A673 (cell line): Measurements from ENCODE around the gene FAM13A. TPM values are rescaled to one million over a fixed set of nuclear protein-coding genes. Genes with fewer than 3 reads are reported as not detected.

ENCODE experiments used
- BruUV-seq: library from RNA; stranded (reverse); fragments of 400-500 nt; replicated peaks from 2 replicates; lab custom pipeline; 2021; lab: Mats Ljungman, UMichigan
- CTCF ChIA-PET: fragments of 300-600 bp; sonication (Branson Sonifier 250); formaldehyde crosslinking; loops from one replicate; lab custom pipeline; 2022; ENCODE audit warnings: antibody characterized with exemption; lab: Charles Lee
- POLR2A ChIA-PET: fragments of 300-600 bp; sonication (Branson Sonifier 250); formaldehyde crosslinking; loops from one replicate; lab custom pipeline; 2022; ENCODE audit warnings: antibody characterized with exemption; ENCODE audit not compliant: low non-redundant PET; lab: Charles Lee
- DNase-seq: peaks from one replicate; pipeline ENCODE4 v3.0.0-alpha.2; 2015; ENCODE audit warnings: low spot score
- H3K27ac ChIP-seq: fragments of 200-600 bp; sonication (generic); 2 replicates; pipeline ENCODE4 v1.5.1; 2016; ENCODE audit warnings: mixed run types, low read depth, mild to moderate bottlenecking, mixed read lengths, antibody characterized with exemption, low read length; ENCODE audit not compliant: poor library complexity, severe bottlenecking
- H3K27me3 ChIP-seq: fragments of 200-600 bp; sonication (generic); replicated peaks from 2 replicates; pipeline ENCODE4 v1.6.1; 2017; ENCODE audit warnings: mixed run types, low read depth, mild to moderate bottlenecking, mixed read lengths, antibody characterized with exemption, low read length; ENCODE audit not compliant: insufficient read depth, poor library complexity
- H3K36me3 ChIP-seq: fragments of 200-600 bp; sonication (generic); 2 replicates; pipeline ENCODE4 v1.6.1; 2016; ENCODE audit warnings: mixed run types, mild to moderate bottlenecking, mixed read lengths, antibody characterized with exemption, low read length; ENCODE audit not compliant: insufficient read depth, poor library complexity, severe bottlenecking
- H3K4me1 ChIP-seq: fragments of 200-600 bp; sonication (generic); 2 replicates; pipeline ENCODE4 v1.6.1; 2017; ENCODE audit warnings: mixed run types, mild to moderate bottlenecking, mixed read lengths, antibody characterized with exemption, low read length; ENCODE audit not compliant: insufficient read depth, poor library complexity, severe bottlenecking
- H3K4me3 ChIP-seq: fragments of 200-600 bp; sonication (generic); 2 replicates; pipeline ENCODE4 v1.5.1; 2016; ENCODE audit warnings: low read depth, mixed run types, mild to moderate bottlenecking, mixed read lengths, low read length; ENCODE audit not compliant: poor library complexity, severe bottlenecking
- H3K9me3 ChIP-seq: fragments of 200-600 bp; sonication (generic); 2 replicates; pipeline ENCODE4 v1.6.1; 2016; ENCODE audit warnings: mixed run types, low read depth, mild to moderate bottlenecking, mixed read lengths, antibody characterized with exemption, low read length; ENCODE audit not compliant: poor library complexity, severe bottlenecking
- EZH2 ChIP-seq: fragments of 200-600 bp; sonication (generic); IDR thresholded peaks from 2 replicates; pipeline ENCODE4 v1.6.1; 2017; ENCODE audit warnings: borderline replicate concordance, low read depth, mild to moderate bottlenecking, mixed read lengths, antibody characterized with exemption, low read length; ENCODE audit not compliant: poor library complexity, severe bottlenecking
- intact Hi-C: fragments of 100-400 bp; cut with micrococcal nuclease; formaldehyde crosslinking; loops from one replicate; pipeline ENCODE4 v1.10.0; 2022; ENCODE audit not compliant: unreplicated experiment
- total RNA-seq: library from RNA; stranded (reverse); gene quantifications from 2 replicates; pipeline ENCODE4 v1.2.3, GENCODE V29; 2021
- TF ChIP-seq, protein P1 (sequence below): fragments of 300-800, 200-600 bp; sonication (generic); conservative IDR thresholded peaks from 2 replicates; pipeline ENCODE4 v1.5.1; 2017; ENCODE audit warnings: low read depth, mild to moderate bottlenecking, antibody characterized with exemption, low read length, moderate library complexity, mixed read lengths

The FAM13A gene
- total RNA-seq, 1 experiment from 2014 or later = 15.5 TPM

DNA sequence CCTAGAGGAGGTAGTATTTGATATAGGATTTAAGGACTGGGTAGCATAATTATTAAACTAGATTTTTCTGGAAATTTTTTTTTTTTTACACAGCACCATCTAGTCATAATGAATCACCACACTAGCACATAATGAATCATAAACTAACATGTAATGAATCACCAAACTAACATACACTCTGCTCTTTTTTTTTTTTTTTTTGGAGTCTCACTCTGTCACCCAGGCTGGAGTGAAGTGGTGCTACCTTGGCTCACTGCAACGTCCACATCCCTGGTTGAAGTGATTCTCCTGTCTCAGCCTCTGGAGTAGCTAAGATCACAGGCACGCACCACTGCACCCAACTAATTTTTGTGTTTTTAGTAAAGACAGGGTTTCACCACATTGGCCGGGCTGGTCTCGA, 92.5 kb downstream of the FAM13A start:
- H3K9me3 ChIP-seq = no peaks in the 10 kb centered on the region
- H3K36me3 ChIP-seq = no peaks in the 10 kb centered on the region
- TF ChIP-seq, protein P1, sequence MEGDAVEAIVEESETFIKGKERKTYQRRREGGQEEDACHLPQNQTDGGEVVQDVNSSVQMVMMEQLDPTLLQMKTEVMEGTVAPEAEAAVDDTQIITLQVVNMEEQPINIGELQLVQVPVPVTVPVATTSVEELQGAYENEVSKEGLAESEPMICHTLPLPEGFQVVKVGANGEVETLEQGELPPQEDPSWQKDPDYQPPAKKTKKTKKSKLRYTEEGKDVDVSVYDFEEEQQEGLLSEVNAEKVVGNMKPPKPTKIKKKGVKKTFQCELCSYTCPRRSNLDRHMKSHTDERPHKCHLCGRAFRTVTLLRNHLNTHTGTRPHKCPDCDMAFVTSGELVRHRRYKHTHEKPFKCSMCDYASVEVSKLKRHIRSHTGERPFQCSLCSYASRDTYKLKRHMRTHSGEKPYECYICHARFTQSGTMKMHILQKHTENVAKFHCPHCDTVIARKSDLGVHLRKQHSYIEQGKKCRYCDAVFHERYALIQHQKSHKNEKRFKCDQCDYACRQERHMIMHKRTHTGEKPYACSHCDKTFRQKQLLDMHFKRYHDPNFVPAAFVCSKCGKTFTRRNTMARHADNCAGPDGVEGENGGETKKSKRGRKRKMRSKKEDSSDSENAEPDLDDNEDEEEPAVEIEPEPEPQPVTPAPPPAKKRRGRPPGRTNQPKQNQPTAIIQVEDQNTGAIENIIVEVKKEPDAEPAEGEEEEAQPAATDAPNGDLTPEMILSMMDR = no peak
- no peak for TF ChIP-seq EZH2
- H3K27ac ChIP-seq = no peak overlapping the region
- H3K4me1 ChIP-seq = no peaks in the 10 kb centered on the region
- no peak for DNase-seq
- H3K4me3 ChIP-seq = no peak overlapping the region
- intact Hi-C loops = no loop called here
- no peaks in the 10 kb centered on the region for H3K27me3 ChIP-seq
- CTCF ChIA-PET = no interaction called here
- no TSS peak for BruUV-seq
- POLR2A ChIA-PET = no interaction called here

DNA sequence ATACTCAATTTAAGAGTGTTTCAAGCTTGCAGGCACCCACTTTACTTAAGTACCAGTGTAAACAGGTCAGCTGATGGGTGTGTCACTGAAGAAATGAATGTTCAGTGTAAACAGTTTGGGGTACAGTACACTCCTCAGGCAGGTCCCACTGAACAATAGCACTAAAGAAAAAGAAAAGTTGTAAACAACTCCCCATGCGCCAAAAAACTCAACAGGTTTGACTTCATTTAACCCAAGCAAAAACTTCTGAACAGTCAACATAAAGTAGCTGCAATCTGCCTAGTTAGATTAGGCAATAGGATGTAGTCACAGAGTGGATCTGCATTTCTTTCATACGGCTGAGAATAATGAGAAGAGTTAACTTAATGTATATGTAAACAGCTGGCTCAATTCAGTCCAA, 93.2 kb downstream of the FAM13A start:
- no peak overlapping the region for H3K27ac ChIP-seq
- H3K4me3 ChIP-seq = no peak overlapping the region
- no peaks in the 10 kb centered on the region for H3K36me3 ChIP-seq
- no peaks in the 10 kb centered on the region for H3K27me3 ChIP-seq
- no peak for DNase-seq
- CTCF ChIA-PET = no interaction called here
- TF ChIP-seq EZH2 = no peak
- TF ChIP-seq, protein P1 = no peak
- POLR2A ChIA-PET = no interaction called here
- H3K4me1 ChIP-seq = no peaks in the 10 kb centered on the region
- intact Hi-C loops = no loop called here
- BruUV-seq = no TSS peak
- H3K9me3 ChIP-seq = no peaks in the 10 kb centered on the region

DNA sequence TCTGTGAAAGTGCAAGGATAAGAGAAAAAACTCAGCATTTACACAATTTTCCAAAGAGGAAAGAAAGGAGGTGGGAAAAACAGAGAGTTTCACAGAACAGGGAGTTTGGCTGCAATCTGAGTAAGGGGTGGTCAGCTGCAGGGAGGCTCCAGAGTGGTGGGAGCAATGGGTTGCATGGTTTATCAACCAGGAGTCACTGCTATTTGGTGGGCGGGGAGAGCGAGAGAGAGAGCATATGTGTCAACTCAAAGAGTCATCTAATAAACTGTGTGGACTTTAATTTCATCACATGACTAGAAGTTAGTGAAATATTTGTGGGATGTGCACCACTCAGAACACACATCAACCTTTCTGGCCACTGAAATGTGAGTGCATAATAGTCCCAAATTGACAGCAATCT, 94.6 kb downstream of the FAM13A start:
- ChIA-PET POLR2A (no interaction called here), CTCF (no interaction called here)
- TF ChIP-seq EZH2 = no peak
- TF ChIP-seq, protein P1 = no peak

More for the DNA sequence above, 94.6 kb downstream of the FAM13A start:
- no peak overlapping the region for H3K27ac ChIP-seq
- no peaks in the 10 kb centered on the region for H3K4me1 ChIP-seq
- intact Hi-C loops = no loop called here
- no peaks in the 10 kb centered on the region for H3K9me3 ChIP-seq
- no TSS peak for BruUV-seq
- no peaks in the 10 kb centered on the region for H3K27me3 ChIP-seq
- H3K4me3 ChIP-seq = no peak overlapping the region
- no peak for DNase-seq
- H3K36me3 ChIP-seq = no peaks in the 10 kb centered on the region
